Natural killer cell (primary cell): Measurements from ENCODE around the gene EPHA2. TPM values are rescaled to one million over a fixed set of nuclear protein-coding genes. Genes with fewer than 3 reads are reported as not detected.
"Not testable (repeated sequence)": the region's sequence is repeated elsewhere in the genome, so short reads cannot be mapped to it uniquely, and the experiment has no call there.

Experiments used
- ATAC-seq, 3 donors: fragments of 150-1000 bp in 2 of 3; fragments of 200-7000 bp in 1 of 3; cut with Tn5 transposase; 1 replicate in 1 of 3; 2 replicates in 2 of 3; pipeline ENCODE4 v1.10.0; 2021; ENCODE audit warnings: mild to moderate bottlenecking in 2 of 3, moderate library complexity in 2 of 3
- DNase-seq, 2 donors: peaks; one replicate each; pipeline versions ENCODE4 v3.0.0 to v3.0.0-alpha.2; 2013 to 2021; ENCODE audit warnings: mixed read lengths in 1 of 2
- H3K27ac ChIP-seq: one replicate; pipeline ENCODE4 v1.5.1; 2013; ENCODE audit warnings: mild to moderate bottlenecking, low read length
- H3K27me3 ChIP-seq: one replicate; pipeline ENCODE4 v1.6.1; 2013; ENCODE audit warnings: low read length; ENCODE audit not compliant: control insufficient read depth, insufficient read depth
- H3K36me3 ChIP-seq: one replicate; pipeline ENCODE4 v1.6.1; 2013; ENCODE audit warnings: low read length; ENCODE audit not compliant: control insufficient read depth, insufficient read depth
- H3K4me1 ChIP-seq: one replicate; pipeline ENCODE4 v1.6.1; 2013; ENCODE audit warnings: low read length; ENCODE audit not compliant: control insufficient read depth, insufficient read depth
- H3K4me3 ChIP-seq: one replicate; pipeline ENCODE4 v1.5.1; 2013; ENCODE audit warnings: low read length
- H3K9me3 ChIP-seq: one replicate; pipeline ENCODE4 v1.6.1; 2013; ENCODE audit warnings: low read length; ENCODE audit not compliant: control insufficient read depth, insufficient read depth
- H3K27ac Mint-ChIP-seq, 2 donors: one replicate each; pipeline ENCODE4 v1.8.0; 2022; ENCODE audit warnings: mild to moderate bottlenecking in 2 of 2, mixed read lengths in 2 of 2, moderate library complexity in 1 of 2
- H3K27me3 Mint-ChIP-seq, 2 donors: one replicate each; pipeline ENCODE4 v1.8.0; 2022; ENCODE audit warnings: low read depth in 2 of 2, mixed read lengths in 2 of 2
- H3K36me3 Mint-ChIP-seq: one replicate; pipeline ENCODE4 v1.8.0; 2022; ENCODE audit warnings: mixed read lengths
- H3K4me1 Mint-ChIP-seq, 2 donors: one replicate each; pipeline ENCODE4 v1.8.0; 2022; ENCODE audit warnings: mixed read lengths in 2 of 2
- H3K4me3 Mint-ChIP-seq: one replicate; pipeline ENCODE4 v1.8.0; 2022; ENCODE audit warnings: mild to moderate bottlenecking, moderate library complexity, mixed read lengths
- H3K9me3 Mint-ChIP-seq, 2 donors: one replicate each; pipeline ENCODE4 v1.8.0; 2022; ENCODE audit warnings: mixed read lengths in 2 of 2
- CTCF ChIP-seq: fragments of 200-600 bp; IDR thresholded peaks from one replicate; pipeline ENCODE4 v1.8.0; 2022; ENCODE audit warnings: antibody characterized with exemption
- WGBS: methylation state at CpG from one replicate; pipeline ENCODE4 v1.1.7; 2013; ENCODE audit warnings: missing lambda C conversion rate; ENCODE audit not compliant: insufficient coverage; 5-methylcytosine and 5-hydroxymethylcytosine counted together
- intact Hi-C: fragments of 100-400 bp; cut with micrococcal nuclease; formaldehyde crosslinking; loops from one replicate; pipeline ENCODE4 v1.14.2; 2022
- total RNA-seq, 4 donors: library from RNA; stranded (reverse); fragments of 120-200 nt in 1 of 4; gene quantifications; one replicate each; pipeline versions ENCODE4 v1.2.3 to v1.2.4, GENCODE V29; 2013 to 2022

The EPHA2 gene
- total RNA-seq, 3 donors from 2014 or later (not counting 1 experiment from before 2014, with no cell fraction given) = 0.13 TPM; not detected in 2

GRCh38 chr1:16165073-16165364, 9.2 kb upstream of the EPHA2 start:
- intact Hi-C loops = no loop called here
- Mint-ChIP-seq H3K36me3 (no peaks in the 10 kb centered on the region), H3K27me3 (peaks cover 24 to 34% of the 10 kb centered on the region in 2 donors), H3K4me1 (peaks cover 21 to 38% of the 10 kb centered on the region in 2 donors), H3K4me3 (no peak overlapping the region), H3K27ac (peak overlapping the region in 1 of 2 donors; percentile 16), H3K9me3 (no peaks in the 10 kb centered on the region)
- no peak for TF ChIP-seq CTCF
- Histone ChIP-seq H3K9me3 (no peaks in the 10 kb centered on the region), H3K36me3 (no peaks in the 10 kb centered on the region), H3K27me3 (peaks cover 6% of the 10 kb centered on the region), H3K27ac (no peak overlapping the region), H3K4me3 (no peak overlapping the region), H3K4me1 (peaks cover 42% of the 10 kb centered on the region)
- WGBS = 62% methylated on average over 5 of the region's 5 CpGs
- DNase-seq (no peak), ATAC-seq (no peak)

DNA sequence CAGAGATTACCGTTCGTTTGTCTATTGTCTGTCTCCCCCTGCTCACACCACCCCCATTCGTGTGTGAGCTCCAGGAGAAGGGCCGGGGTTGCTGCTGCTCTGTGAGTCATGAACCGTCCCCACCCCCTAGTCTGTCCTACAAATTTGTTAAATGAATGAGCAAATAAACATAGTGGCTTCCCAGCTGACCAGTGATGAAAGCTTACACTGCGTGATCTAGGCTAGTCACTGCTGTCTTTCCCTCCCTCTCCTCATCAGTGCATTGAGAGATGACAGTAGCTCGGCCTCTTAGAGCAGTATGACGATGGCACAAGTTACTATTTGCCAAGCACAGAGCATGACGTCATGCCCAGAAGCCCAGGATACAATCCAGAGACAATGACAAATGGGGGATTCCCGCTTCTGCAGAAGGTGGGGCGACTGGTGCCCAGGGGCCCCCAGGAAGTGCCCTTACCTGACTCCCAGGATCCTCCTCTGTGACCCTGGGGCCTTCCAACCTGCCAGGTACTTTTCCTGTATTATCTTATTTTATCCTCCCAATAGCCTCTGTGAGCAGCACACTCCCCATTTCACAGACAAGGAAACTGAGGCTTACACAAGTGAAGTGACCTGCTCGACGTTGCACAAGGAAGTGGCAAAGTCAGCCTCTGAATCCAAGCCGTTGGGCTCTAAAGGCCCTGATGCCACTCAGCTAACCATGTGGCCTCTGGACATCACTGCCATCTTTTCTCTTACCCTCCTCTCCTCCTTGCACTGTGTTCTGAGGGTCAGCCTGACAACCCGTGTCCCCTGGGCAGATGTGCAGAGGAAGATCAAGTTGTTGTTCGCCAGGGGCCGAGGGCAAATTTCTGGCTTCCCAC, 8.6 kb upstream of the EPHA2 start:
- Mint-ChIP-seq H3K4me3 (no peak overlapping the region), H3K27me3 (peaks cover 23 to 34% of the 10 kb centered on the region in 2 donors), H3K27ac (peak overlapping the region in 1 of 2 donors; percentile 16), H3K9me3 (no peaks in the 10 kb centered on the region), H3K4me1 (peaks cover 21 to 38% of the 10 kb centered on the region in 2 donors), H3K36me3 (no peaks in the 10 kb centered on the region)
- no peak overlapping the region for H3K4me3 ChIP-seq
- H3K9me3 ChIP-seq = no peaks in the 10 kb centered on the region
- H3K27me3 ChIP-seq = peaks cover 5% of the 10 kb centered on the region
- no peaks in the 10 kb centered on the region for H3K36me3 ChIP-seq
- 81% methylated on average over 17 of the region's 17 CpGs for WGBS
- intact Hi-C loops = no loop called here
- H3K27ac ChIP-seq = no peak overlapping the region
- H3K4me1 ChIP-seq = peaks cover 42% of the 10 kb centered on the region
- no peak for ATAC-seq
- TF ChIP-seq CTCF = no peak
- DNase-seq = peak in 1 of 2 donors; percentile 42

DNA sequence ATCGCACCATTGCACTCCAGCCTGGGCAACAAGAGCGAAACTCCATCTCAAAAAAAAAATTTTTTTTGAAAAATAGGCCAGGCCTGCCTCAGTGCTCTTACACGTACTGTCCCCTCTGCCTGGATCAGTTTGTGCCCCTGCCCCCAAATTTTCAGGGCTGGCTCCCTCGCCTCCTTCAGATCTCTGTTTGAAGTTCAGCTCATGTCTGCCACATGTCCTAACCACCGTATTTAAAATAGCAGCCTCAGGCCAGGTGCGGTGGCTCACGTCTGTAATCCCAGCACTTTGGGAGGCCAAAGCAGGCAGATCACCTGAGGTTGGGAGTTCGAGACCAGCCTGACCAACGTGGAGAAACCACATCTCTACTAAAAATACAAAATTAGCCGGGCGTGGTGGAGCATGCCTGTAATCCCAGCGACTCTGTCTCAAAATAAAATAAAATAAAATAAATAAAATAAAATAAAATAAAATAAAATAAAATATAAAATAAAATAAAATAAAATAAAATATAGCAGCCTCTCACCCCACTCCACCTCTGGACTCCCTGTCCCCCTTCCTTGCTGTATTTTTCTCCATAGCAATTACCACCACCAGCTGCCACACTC, 7.8 kb upstream of the EPHA2 start:
- intact Hi-C loops, ATAC-seq, H3K27me3 ChIP-seq, H3K27ac Mint-ChIP-seq, DNase-seq, H3K36me3 Mint-ChIP-seq, H3K27ac ChIP-seq, H3K4me3 ChIP-seq, H3K36me3 ChIP-seq, H3K9me3 ChIP-seq, H3K4me3 Mint-ChIP-seq, H3K9me3 Mint-ChIP-seq: not testable (repeated sequence)
- peaks cover 16 to 34% of the 10 kb centered on the region in 2 donors for H3K27me3 Mint-ChIP-seq
- peaks cover 35% of the 10 kb centered on the region for H3K4me1 ChIP-seq
- 84% methylated on average over 8 of the region's 12 CpGs for WGBS
- peaks cover 13 to 34% of the 10 kb centered on the region in 2 donors for H3K4me1 Mint-ChIP-seq

DNA sequence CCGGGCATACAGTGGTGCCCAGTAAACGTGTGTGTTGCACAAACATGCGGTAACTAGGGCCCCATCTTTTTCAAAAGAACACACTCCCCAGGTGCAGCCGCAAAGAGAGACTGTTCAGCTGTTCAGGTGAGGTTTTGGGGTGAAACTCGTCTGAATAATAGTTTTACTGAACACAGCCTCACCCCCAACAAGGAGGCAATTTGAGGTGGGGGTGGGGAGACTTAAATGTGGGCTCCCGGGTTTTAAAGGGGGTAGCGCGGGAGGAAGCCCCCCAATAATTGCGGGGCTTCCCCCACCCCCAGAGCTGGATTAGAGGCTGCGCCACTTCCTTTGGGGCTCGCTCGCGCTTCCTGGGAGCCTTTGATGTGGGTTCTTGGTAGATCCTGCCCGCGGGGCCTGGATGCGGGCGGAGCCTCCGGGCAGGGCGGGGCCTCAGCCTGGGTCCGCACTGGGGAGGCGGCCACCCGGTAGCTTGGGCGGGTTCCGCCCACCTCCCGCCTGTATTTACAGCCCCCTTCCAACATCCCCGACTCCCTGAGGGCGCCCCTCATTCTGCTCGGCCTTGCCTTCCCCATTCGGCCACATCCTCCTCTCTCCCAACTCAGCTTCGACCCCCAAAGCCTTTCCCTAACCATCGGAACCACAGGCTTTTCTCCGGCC, 6.4 kb upstream of the EPHA2 start:
- Histone ChIP-seq H3K4me3 (no peak overlapping the region), H3K9me3 (no peaks in the 10 kb centered on the region), H3K27me3 (no peaks in the 10 kb centered on the region), H3K4me1 (peaks cover 28% of the 10 kb centered on the region), H3K36me3 (no peaks in the 10 kb centered on the region), H3K27ac (no peak overlapping the region)
- peaks cover 20 to 42% of the 10 kb centered on the region in 2 donors for H3K4me1 Mint-ChIP-seq
- H3K4me3 Mint-ChIP-seq = no peak overlapping the region
- DNase-seq = peak in 1 of 2 donors; percentile 82
- H3K9me3 Mint-ChIP-seq = no peaks in the 10 kb centered on the region
- H3K27me3 Mint-ChIP-seq = peaks cover 14 to 33% of the 10 kb centered on the region in 2 donors
- intact Hi-C loops = no loop called here
- ATAC-seq = peak in 2 of 3 donors; percentile 44 to 55
- TF ChIP-seq CTCF = no peak
- 10% methylated on average over 31 of the region's 32 CpGs for WGBS
- no peak overlapping the region for H3K27ac Mint-ChIP-seq
- H3K36me3 Mint-ChIP-seq = no peaks in the 10 kb centered on the region
